NB4 (cell line): ENCODE results near the gene CETN3.

Source experiments
- CTCF ChIP-seq: IDR thresholded peaks from one replicate; pipeline ENCODE4 v1.5.1; 2012; ENCODE audit warnings: low read depth, low read length
- POLR2A ChIP-seq: IDR thresholded peaks from 2 replicates; pipeline ENCODE4 v1.6.1; 2011; ENCODE audit warnings: mild to moderate bottlenecking; ENCODE audit not compliant: insufficient read length; ENCODE audit errors: extremely low read depth

DNA sequence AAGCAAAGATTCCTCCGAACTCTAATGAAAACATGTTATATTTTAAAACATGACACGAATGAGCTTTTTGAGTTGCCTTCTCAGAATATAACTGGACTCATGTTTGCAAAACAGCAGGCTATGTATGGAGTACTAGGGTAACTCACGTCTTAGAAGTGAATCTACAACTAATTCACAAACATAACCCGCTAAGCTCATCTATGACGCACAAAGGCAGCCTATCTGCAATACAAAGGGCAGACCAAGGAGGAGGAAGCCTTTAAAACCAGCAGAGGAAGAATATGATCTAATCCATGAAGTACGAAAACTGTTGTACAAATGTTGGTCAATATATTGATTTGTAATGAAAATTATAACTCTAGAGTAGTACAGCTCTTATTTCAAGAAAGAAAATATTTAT, 67.0 kb downstream of the CETN3 start:
- TF ChIP-seq CTCF (no peak), POLR2A (no peak)
